Limb (tissue), 2 donors: Measurements from ENCODE around the gene TSPY2.
"Not testable (repeated sequence)": the region's sequence is repeated elsewhere in the genome, so short reads cannot be mapped to it uniquely, and the experiment has no call there.

ENCODE experiments used
- DNase-seq, 2 donors: peaks; one replicate each; pipeline ENCODE4 v3.0.0-alpha.2; 2016; ENCODE audit errors: extremely low spot score in 2 of 2

Gene TSPY2

GRCh38 chrY:6245923-6246322 is at the start of gene TSPY2:
Gene TSPY2, plus strand, starts transcription at chrY:6246223. Its CDS starts 46 bp downstream, at chrY:6246269.
- not testable (repeated sequence) for DNase-seq

- not testable (repeated sequence) for DNase-seq
Observed at GRCh38 chrY:6209565-6209964, 36.5 kb upstream of the TSPY2 start.

- not testable (repeated sequence) for DNase-seq
Observed at GRCh38 chrY:6217045-6217444, 29.0 kb upstream of the TSPY2 start.

- DNase-seq = not testable (repeated sequence)
Observed at GRCh38 chrY:6269839-6270238, 23.8 kb downstream of the TSPY2 start.
